CD14-positive monocyte (primary cell): Measurements from ENCODE around the gene GDA. TPM values are rescaled to one million over a fixed set of nuclear protein-coding genes. Genes with fewer than 3 reads are reported as not detected.

ENCODE experiments used
- DNase-seq, 3 donors: peaks; one replicate each; pipeline ENCODE4 v3.0.0-alpha.2; 2011 to 2022
- H2AFZ ChIP-seq: 2 replicates; pipeline ENCODE4 v1.6.0; 2012; ENCODE audit warnings: mild to moderate bottlenecking, low read depth, low read length, inconsistent platforms; ENCODE audit not compliant: insufficient read depth, poor library complexity, severe bottlenecking
- H3K27ac ChIP-seq, 2 donors: 1 replicate in 1 of 2; 2 replicates in 1 of 2; pipeline ENCODE4 v1.5.1; 2012 to 2013; ENCODE audit warnings: low read length in 2 of 2, control low read depth in 1 of 2, inconsistent platforms in 1 of 2, low read depth in 1 of 2, mild to moderate bottlenecking in 1 of 2
- H3K27me3 ChIP-seq, 2 donors: one replicate each; pipeline versions ENCODE4 v1.6.0 to v1.6.1; 2011 to 2013; ENCODE audit warnings: low read length in 2 of 2; ENCODE audit not compliant: control insufficient read depth in 2 of 2, insufficient read depth in 2 of 2
- H3K36me3 ChIP-seq, 2 donors: replicated peaks in 1 of 2; 1 replicate in 1 of 2; 2 replicates in 1 of 2; pipeline versions ENCODE4 v1.5.1 to v1.6.1; 2012 to 2013; ENCODE audit warnings: low read length in 2 of 2, control low read depth in 1 of 2, inconsistent platforms in 1 of 2, mild to moderate bottlenecking in 1 of 2; ENCODE audit not compliant: insufficient read depth in 2 of 2, control insufficient read depth in 1 of 2
- H3K4me1 ChIP-seq, 2 donors: 1 replicate in 1 of 2; 2 replicates in 1 of 2; pipeline versions ENCODE4 v1.5.1 to v1.6.1; 2012 to 2013; ENCODE audit warnings: low read length in 2 of 2, control low read depth in 1 of 2, inconsistent platforms in 1 of 2, mild to moderate bottlenecking in 1 of 2, moderate library complexity in 1 of 2; ENCODE audit not compliant: insufficient read depth in 2 of 2, control insufficient read depth in 1 of 2
- H3K4me2 ChIP-seq: replicated peaks from 2 replicates; pipeline ENCODE3; 2012; ENCODE audit warnings: low read length, moderate library complexity, mild to moderate bottlenecking; ENCODE audit not compliant: poor library complexity, severe bottlenecking; ENCODE audit errors: extremely low read depth
- H3K4me3 ChIP-seq, 3 experiments: fragments of 200-600 bp in 1 of 3; sonication (generic) in 1 of 3; replicated peaks in 1 of 3; 1 replicate in 2 of 3; 2 replicates in 1 of 3; pipeline ENCODE4 v1.5.1; 2011 to 2013; ENCODE audit warnings: low read length in 3 of 3, mild to moderate bottlenecking in 3 of 3, control low read depth in 2 of 3, low read depth in 2 of 3, inconsistent platforms in 1 of 3, moderate library complexity in 1 of 3
- H3K79me2 ChIP-seq: 2 replicates; pipeline ENCODE4 v1.6.0; 2012; ENCODE audit warnings: mild to moderate bottlenecking, control low read depth, inconsistent platforms, low read length, moderate library complexity; ENCODE audit not compliant: insufficient read depth
- H3K9ac ChIP-seq: 2 replicates; pipeline ENCODE4 v1.6.0; 2017; ENCODE audit warnings: low read length, mild to moderate bottlenecking; ENCODE audit not compliant: insufficient read depth, poor library complexity, severe bottlenecking
- H3K9me3 ChIP-seq, 2 donors: replicated peaks in 1 of 2; 1 replicate in 1 of 2; 2 replicates in 1 of 2; pipeline versions ENCODE4 v1.5.1 to v1.6.1; 2012 to 2013; ENCODE audit warnings: low read length in 2 of 2, control low read depth in 1 of 2; ENCODE audit not compliant: control insufficient read depth in 1 of 2, insufficient read depth in 1 of 2
- H4K20me1 ChIP-seq: 2 replicates; pipeline ENCODE4 v1.6.0; 2012; ENCODE audit warnings: mild to moderate bottlenecking, low read length, control low read depth, moderate library complexity; ENCODE audit not compliant: insufficient read depth
- H3K27ac Mint-ChIP-seq, 7 donors: one replicate each; pipeline ENCODE4 v1.8.0; 2020; ENCODE audit warnings: mild to moderate bottlenecking in 7 of 7, mixed read lengths in 7 of 7, moderate library complexity in 6 of 7, inconsistent platforms in 2 of 7
- H3K27me3 Mint-ChIP-seq, 3 donors: one replicate each; pipeline ENCODE4 v1.8.0; 2021 to 2022; ENCODE audit warnings: low read depth in 3 of 3, mild to moderate bottlenecking in 3 of 3, mixed read lengths in 3 of 3, moderate library complexity in 3 of 3, inconsistent platforms in 1 of 3
- H3K36me3 Mint-ChIP-seq, 2 donors: one replicate each; pipeline ENCODE4 v1.8.0; 2020; ENCODE audit warnings: mixed read lengths in 2 of 2, inconsistent platforms in 1 of 2, mild to moderate bottlenecking in 1 of 2
- H3K4me1 Mint-ChIP-seq: one replicate; pipeline ENCODE4 v1.8.0; 2020; ENCODE audit warnings: mild to moderate bottlenecking, mixed read lengths
- H3K4me3 Mint-ChIP-seq, 2 donors: one replicate each; pipeline ENCODE4 v1.8.0; 2020; ENCODE audit warnings: mild to moderate bottlenecking in 2 of 2, mixed read lengths in 2 of 2, moderate library complexity in 1 of 2
- H3K9me3 Mint-ChIP-seq, 7 donors: one replicate each; pipeline ENCODE4 v1.8.0; 2020 to 2022; ENCODE audit warnings: mixed read lengths in 7 of 7, mild to moderate bottlenecking in 6 of 7, moderate library complexity in 6 of 7, inconsistent platforms in 2 of 7
- WGBS: methylation state at CpG from one replicate; pipeline ENCODE4 v1.1.5; 2013; ENCODE audit warnings: missing lambda C conversion rate; ENCODE audit not compliant: insufficient coverage; 5-methylcytosine and 5-hydroxymethylcytosine counted together
- intact Hi-C, 2 donors: fragments of 100-400 bp; cut with micrococcal nuclease; formaldehyde crosslinking; loops; one replicate each; pipeline versions ENCODE4 v1.15.0 to v1.15.1; 2023
- polyA plus RNA-seq, 3 donors: library from polyadenylated mRNA; depleted of rRNA in 1 of 3; unstranded in 2 of 3; stranded (reverse) in 1 of 3; fragments of 300-500 nt in 2 of 3; fragments of >200 nt in 1 of 3; fragmentation: Illumina TruSeq in 2 of 3; gene quantifications; 1 replicate in 2 of 3; 2 replicates in 1 of 3; pipeline ENCODE4 v1.2.3, GENCODE V29; 2012 to 2021
- TF ChIP-seq, protein P1 (sequence below): fragments of 200-600 bp; IDR thresholded peaks from one replicate; pipeline ENCODE4 v1.8.0; 2022; ENCODE audit warnings: antibody characterized with exemption, mild to moderate bottlenecking

GDA gene
- polyA plus RNA-seq, 3 donors = not detected

DNA sequence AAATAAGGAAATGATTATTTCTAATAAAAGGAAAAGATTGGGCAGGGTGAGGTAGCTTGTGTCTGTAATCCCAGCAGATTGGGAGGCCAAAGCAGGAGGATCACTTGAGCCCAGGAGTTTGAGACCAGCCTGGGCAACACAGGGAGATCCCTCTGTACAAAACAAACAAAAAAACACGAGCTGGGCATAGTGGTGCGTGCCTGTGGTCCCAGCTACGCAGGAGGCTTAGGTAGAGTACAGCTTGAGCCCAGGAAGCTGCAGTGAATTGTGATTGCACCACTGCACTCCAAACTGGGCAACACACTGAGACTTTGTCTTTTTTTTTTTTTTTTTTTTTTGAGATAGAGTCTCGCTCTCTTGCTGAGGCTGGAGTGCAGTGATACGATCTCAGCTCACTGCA, 18.8 kb downstream of the GDA start:
- Histone ChIP-seq H2AFZ (no peak overlapping the region), H3K4me3 (no peak overlapping the region), H3K36me3 (no peaks in the 10 kb centered on the region), H3K9me3 (no peaks in the 10 kb centered on the region), H3K27me3 (no peaks in the 10 kb centered on the region), H4K20me1 (no peaks in the 10 kb centered on the region), H3K27ac (no peak overlapping the region), H3K4me1 (peaks cover 35 to 40% of the 10 kb centered on the region in 2 donors), H3K79me2 (no peaks in the 10 kb centered on the region), H3K4me2 (no peak overlapping the region), H3K9ac (no peak overlapping the region)
- no CpG with 5 or more reads among the region's 5 CpGs for WGBS
- TF ChIP-seq, protein P1, sequence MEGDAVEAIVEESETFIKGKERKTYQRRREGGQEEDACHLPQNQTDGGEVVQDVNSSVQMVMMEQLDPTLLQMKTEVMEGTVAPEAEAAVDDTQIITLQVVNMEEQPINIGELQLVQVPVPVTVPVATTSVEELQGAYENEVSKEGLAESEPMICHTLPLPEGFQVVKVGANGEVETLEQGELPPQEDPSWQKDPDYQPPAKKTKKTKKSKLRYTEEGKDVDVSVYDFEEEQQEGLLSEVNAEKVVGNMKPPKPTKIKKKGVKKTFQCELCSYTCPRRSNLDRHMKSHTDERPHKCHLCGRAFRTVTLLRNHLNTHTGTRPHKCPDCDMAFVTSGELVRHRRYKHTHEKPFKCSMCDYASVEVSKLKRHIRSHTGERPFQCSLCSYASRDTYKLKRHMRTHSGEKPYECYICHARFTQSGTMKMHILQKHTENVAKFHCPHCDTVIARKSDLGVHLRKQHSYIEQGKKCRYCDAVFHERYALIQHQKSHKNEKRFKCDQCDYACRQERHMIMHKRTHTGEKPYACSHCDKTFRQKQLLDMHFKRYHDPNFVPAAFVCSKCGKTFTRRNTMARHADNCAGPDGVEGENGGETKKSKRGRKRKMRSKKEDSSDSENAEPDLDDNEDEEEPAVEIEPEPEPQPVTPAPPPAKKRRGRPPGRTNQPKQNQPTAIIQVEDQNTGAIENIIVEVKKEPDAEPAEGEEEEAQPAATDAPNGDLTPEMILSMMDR = no peak
- H3K9me3 Mint-ChIP-seq = peaks cover 0 to 5% (median 0%) of the 10 kb centered on the region in 7 donors
- intact Hi-C loops = no loop called here
- no peak overlapping the region for H3K27ac Mint-ChIP-seq
- DNase-seq = no peak
- H3K27me3 Mint-ChIP-seq = peaks cover 0 to 12% (median 4%) of the 10 kb centered on the region in 3 donors
- H3K36me3 Mint-ChIP-seq = no peaks in the 10 kb centered on the region
- peaks cover 40% of the 10 kb centered on the region for H3K4me1 Mint-ChIP-seq
- H3K4me3 Mint-ChIP-seq = no peak overlapping the region

DNA sequence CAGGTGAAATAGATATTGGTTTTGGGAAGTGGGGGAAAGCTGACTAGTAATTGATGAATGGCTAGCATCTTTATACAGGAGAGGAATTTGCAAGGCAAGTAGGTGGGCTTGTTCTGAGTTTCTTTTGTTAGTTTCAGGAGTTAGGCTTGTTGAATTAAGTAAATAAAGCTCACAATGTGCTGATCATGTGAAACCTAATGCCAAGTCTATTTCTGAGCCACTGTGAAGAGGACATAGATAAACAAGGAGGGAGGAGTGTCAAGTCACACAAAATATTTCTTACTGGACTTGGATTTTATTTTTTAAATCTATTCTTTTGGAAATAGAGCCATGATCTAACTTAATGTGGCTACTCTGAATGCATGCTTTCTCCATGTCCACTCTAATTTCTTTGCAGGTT, 19.9 kb downstream of the GDA start:
- intact Hi-C loops = no loop called here
- TF ChIP-seq, protein P1 = no peak
- Mint-ChIP-seq H3K27me3 (peaks cover 0 to 8% (median 5%) of the 10 kb centered on the region in 3 donors), H3K4me3 (no peak overlapping the region), H3K27ac (no peak overlapping the region), H3K9me3 (peaks cover 0 to 2% (median 0%) of the 10 kb centered on the region in 7 donors), H3K4me1 (peaks cover 49% of the 10 kb centered on the region), H3K36me3 (no peaks in the 10 kb centered on the region)
- H3K9me3 ChIP-seq = no peaks in the 10 kb centered on the region
- H3K27me3 ChIP-seq = no peaks in the 10 kb centered on the region
- no peaks in the 10 kb centered on the region for H3K36me3 ChIP-seq
- H3K9ac ChIP-seq = no peak overlapping the region
- H3K4me2 ChIP-seq = no peak overlapping the region
- H3K4me1 ChIP-seq = peaks cover 44 to 48% of the 10 kb centered on the region in 2 donors
- H3K79me2 ChIP-seq = no peaks in the 10 kb centered on the region
- no peak for DNase-seq
- no peak overlapping the region for H3K4me3 ChIP-seq
- H4K20me1 ChIP-seq = no peaks in the 10 kb centered on the region
- H2AFZ ChIP-seq = no peak overlapping the region
- H3K27ac ChIP-seq = no peak overlapping the region
